GM21737 (cell line): Measurements from ENCODE around the gene RPS14.
"Not testable (repeated sequence)": the region's sequence is repeated elsewhere in the genome, so short reads cannot be mapped to it uniquely, and the experiment has no call there.

Source experiments
- ATAC-seq: cut with Tn5 transposase; IDR thresholded peaks from one replicate; pipeline ENCODE4 v1.9.1; 2021; ENCODE audit warnings: mild to moderate bottlenecking, moderate library complexity; ENCODE audit not compliant: unreplicated experiment

The RPS14 gene

GRCh38 chr5:150446583-150446982 is 3.0 kb downstream of the RPS14 start:
- ATAC-seq = no peak

- ATAC-seq = no peak
Measured at GRCh38 chr5:150446088-150446487, 3.5 kb downstream of the RPS14 start.

- ATAC-seq = no peak
Measured at GRCh38 chr5:150444770-150445169, 4.8 kb downstream of the RPS14 start.

GRCh38 chr5:150443242-150444075 is 6.1 kb downstream of the RPS14 start:
- no peak for ATAC-seq

DNA sequence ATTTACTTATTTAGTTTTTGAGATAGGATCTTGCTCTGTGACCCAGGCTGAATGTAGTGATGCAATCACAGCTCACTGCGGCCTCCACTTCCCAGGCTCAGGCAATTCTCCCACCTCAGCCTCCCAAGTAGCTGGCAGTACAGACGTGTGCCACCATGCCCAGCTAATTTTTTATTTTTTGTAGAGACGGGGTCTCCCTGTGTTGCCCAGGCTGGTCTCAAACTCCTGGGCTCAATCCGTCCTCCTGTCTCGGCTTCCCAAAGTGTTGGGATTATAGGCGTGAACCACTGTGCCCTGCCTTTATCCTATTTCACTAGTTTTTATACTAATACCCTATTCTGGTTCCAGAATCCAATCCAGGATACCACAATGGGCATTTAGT is 6.8 kb downstream of the RPS14 start:
- no peak for ATAC-seq

DNA sequence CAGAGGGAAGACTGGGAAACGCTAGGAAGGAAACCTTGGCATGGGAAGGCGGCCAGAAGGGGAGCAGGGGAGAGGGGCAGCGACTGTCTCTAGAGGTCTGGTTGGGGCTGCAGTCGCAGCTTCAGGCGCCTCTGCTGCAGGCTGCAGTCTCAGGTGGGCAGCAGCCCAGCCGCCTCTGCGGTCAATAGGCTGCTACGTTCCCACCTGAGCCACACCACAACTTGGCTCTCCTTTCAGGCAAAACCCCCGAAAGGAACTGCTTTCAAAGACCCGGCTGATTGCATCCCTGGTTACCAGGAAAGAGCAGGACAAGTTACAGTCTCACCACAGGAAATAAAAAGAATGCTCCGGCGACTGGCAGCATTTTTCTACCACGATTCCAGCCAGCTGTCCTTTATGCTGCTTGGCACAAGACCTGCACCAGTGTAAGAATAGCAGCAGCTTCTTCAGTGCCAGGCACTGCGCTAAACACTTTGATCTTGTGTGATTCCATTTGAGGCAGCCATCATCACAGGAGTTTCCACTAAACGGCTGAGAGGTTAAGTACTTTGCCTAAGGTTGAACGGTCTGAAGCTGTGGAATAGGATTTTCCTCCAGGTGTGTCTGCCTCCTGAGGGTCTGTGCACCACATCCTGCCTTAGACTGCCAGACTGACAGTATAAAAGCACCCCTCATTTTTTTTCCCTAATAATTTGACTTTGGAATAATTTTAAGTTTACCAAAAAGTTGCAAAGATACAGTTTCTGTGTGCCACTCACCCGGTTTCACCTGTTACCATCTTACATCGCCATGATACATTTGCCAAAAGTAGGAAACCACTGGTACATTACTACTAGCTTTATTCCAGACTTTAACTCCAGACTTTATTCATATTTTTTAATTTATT is 7.5 kb downstream of the RPS14 start:
- ATAC-seq = no peak

DNA sequence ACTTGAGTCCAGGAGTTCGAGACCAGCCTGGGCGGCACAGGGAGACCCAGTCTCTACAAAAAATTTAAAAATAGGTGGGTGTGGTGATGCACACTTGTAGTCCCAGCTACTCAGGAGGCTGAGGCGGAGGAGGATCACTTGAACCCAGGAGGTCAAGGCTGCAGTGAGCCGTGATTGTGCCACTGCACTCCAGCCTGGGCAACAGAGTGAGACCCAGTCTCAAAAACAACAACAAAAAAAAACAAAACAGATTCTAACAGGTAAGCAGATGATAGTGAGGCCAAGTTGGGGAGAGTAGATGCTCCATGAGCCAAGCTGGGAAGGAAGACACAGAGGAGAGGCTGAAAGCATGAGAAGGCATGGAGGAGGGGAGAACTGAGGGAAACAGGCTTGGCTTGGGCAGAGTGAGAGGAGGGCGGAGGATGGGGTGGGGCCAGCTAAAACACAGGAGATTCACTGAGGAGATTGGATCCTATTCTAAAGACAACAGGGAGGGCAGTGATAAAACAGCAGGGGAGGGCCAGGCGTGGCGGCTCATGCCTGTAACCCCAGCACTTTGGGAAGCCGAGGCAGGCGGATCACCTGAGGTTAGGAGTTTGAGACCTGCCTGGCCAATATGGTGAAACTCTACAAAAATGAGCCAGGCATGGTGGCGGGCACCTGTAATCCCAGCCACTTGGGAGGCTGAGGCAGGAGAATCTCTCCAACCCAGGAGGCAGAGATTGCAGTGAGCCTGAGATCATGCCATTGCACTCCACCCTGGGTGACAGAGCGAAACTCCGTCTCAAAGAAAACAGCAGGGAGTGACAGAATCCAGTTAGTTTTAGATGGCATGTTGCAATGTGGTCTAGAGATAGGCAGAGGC is 8.4 kb downstream of the RPS14 start:
- no peak for ATAC-seq

- no peak for ATAC-seq
Measured at GRCh38 chr5:150438873-150439546, 10.5 kb downstream of the RPS14 start.

DNA sequence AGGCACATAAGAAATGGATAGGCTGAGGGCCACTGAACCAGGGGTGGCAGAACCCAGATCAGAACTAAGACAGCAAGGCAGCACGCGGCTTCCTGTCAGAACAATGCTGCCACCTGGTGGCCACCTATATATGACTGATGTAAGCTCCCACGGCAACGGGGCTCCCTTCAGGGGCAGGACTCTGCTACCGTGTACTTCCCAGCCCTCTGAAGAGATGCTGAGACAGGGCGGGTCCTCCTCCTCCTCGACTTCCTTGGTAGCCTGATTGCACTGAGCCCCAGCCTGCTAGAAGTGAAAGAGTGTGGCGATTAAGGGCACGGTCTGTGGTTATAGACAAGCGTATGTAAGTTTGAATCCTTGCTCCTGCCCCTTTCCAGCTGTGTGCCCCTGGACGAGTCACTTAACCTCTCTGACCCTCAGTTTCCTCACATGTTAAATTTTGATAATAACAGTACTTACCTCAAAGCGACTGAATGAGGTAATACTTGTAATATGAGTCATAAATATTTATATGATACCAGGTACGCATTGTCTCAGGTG is 13.3 kb downstream of the RPS14 start:
- peak; percentile 85 for ATAC-seq

GRCh38 chr5:150434464-150434863 is 15.1 kb downstream of the RPS14 start:
- no peak for ATAC-seq

GRCh38 chr5:150431574-150431973 is 18.0 kb downstream of the RPS14 start:
- no peak for ATAC-seq

DNA sequence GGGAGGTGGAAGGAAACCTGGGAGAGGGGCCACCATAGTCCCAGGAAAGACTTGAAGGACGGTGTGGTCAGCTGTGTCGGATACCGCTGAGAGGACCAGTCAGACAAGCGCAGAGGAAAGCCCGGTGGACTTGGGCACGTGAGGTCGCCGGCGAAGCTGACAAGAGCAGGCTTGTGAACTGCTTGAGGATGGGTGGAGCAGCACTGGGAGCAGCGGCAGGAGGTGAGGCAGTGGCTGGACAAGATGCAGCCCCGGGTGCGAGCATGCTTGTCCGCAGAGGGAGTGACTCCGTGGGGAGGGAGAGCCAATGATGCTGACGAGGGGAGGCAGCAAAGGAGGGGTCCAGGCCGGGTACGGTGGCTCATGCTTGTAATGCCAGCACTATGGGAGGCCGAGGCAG is 18.5 kb downstream of the RPS14 start:
- no peak for ATAC-seq

DNA sequence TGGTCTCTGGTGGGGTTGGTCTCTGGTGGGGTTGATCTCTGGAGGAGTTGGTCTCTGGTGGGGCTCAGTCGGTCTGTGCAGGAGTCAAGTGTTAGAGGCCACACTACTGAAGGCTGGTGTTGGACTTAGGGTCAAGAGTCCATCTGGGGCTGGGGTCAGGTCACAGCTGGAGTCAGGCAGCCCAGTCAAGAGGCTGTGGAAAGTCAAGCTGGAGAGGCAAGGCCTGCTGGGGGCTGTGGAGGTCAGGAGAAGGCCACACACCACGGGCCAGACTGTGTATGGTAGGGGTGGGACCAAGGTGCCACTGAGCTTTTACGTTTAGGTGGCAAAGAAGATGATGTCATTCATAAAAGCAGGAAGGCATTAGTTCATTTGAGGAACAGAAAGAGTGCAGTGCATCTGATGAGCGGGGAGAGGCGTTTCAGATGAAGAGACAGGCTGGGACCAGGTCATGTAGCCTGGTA is 20.1 kb downstream of the RPS14 start:
- ATAC-seq = no peak

DNA sequence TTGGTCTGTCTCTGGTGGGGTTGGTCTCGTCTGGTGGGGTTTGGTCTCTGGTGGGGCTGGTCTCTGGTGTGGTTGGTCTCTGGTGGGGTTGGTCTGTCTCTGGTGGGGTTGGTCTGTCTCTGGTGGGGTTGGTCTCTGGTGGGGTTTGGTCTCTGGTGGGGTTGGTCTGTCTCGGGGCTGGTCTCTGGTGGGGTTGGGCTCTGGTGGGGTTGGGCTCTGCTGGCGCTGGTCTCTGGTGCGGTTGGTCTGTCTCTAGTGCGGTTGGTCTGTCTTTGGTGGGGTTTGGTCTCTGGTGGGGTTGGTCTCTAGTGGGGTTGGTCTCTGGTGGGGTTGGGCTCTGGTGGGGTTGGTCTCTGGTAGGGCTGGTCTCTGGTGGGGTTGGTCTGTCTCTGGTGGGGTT is 20.6 kb downstream of the RPS14 start:
- no peak for ATAC-seq

DNA sequence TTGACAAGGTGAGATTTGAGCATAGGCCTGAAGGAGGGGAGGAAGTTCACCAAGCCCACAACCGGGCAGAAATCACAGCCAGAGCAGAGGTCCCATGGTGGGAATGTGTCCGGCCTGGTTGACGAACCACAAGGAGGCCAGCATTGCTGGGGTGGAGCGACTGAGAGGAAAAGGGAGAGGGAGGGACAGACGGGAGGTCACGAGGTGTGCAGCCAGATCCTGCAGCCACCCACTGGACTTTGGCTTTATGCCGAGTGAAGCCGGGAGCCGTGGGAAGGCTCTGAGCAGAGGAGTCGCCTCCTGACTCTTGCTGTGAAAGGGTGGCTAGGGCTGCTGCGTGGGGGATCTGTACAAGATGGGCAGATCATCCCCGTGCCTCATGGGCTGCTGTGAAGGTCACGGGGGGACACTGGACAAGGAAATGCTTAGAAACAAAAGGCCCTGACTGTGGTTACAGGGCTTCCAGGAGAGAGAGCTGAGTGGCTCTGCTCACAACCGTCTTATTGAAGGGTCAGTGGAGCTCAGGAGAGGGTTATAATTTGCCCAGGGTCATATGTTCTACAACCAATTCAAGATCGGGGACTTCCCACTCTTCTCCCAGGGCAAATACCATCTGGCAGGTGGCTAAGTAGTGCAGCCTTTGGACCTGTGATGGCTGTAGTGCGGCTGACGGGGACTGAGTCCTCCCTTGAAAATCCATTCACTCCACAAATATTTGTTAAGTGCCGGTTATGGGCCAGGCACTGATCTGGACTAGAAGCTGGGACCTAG is 21.2 kb downstream of the RPS14 start:
- no peak for ATAC-seq

GRCh38 chr5:150426165-150426564 is 23.4 kb downstream of the RPS14 start:
- ATAC-seq = not testable (repeated sequence)

GRCh38 chr5:150422758-150423157 is 26.8 kb downstream of the RPS14 start:
- no peak for ATAC-seq

- no peak for ATAC-seq
Measured at GRCh38 chr5:150422075-150422474, 27.5 kb downstream of the RPS14 start.

DNA sequence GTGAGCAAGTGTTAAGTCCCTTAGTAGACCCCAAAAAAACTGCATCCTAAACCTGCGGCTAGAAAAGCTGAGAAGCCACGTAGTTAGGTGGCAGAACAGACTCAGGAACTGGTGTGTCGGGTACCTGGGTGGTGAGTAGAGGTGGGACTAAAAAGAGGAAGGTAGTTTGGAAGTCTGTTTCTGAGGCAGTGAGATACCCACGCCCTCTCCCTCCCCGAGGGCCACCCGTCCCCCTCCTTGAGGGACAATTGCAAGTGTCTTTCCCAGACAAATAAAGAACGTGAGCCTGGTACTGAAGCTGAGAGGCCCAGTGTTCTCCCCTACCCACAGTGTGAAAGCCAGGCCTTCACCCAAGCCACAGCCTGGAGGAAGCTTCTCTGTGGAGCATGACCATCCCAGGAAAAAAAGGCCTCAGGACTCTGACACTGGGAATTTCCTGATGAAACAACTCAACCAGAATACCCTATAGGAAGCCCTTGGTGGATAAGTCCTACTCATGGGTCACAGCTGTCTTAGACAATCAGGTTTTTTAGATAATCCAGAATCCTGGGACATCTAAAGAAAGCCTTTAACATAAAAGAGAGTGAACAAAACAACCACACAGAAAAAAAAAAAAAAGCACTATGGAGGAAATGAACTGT is 29.8 kb downstream of the RPS14 start:
- peak; percentile 63 for ATAC-seq
